NCI-H128 (cell line): ENCODE results near the gene SYTL3.
"Not testable (repeated sequence)": the region's sequence is repeated elsewhere in the genome, so short reads cannot be mapped to it uniquely, and the experiment has no call there.

Source experiments
- DNase-seq: peaks from one replicate; lab custom pipeline; 2025; ENCODE audit not compliant: unreplicated experiment; lab: John Stamatoyannopoulos, UW

The SYTL3 gene

DNA sequence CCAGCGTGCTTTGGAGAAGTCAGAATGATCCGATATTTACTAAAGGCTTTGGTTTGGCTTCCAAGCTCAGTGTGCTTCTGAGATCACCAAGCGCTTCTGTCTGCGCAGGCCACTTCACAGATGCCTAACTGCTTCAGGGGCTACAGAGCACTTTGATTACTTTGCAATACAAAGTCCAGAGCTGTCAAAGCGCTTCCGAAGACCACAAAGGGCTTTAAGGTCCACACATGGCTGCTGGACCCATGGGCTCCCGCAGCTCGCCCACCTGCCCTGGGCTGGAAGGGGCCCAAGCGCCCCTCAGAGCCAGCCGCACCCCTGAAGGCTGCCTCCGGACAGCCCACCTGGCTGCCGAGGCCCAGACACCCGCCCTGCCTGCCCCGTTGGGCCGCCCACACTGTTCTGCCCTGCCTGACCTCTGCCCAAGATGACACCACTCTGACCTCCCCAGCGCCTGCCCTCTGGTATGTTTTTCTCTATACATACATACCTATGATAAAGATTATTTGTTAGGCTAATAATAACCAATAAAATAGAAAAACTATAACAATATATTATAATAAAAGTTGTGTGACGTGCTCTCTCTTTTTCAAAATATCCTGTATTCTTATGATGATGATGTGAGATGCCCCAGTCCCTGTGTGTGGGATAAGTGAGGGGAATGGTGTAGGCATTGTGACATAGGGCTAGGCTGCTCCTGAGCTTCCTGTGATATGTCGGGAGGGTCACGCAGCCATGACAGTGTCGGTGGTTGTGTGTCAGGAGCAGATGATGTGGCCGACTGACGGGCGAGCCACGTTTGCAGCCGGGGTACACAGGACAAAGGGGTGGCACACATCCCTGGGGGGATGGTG lies 27.9 kb upstream of the SYTL3 start:
- no peak for DNase-seq

DNA sequence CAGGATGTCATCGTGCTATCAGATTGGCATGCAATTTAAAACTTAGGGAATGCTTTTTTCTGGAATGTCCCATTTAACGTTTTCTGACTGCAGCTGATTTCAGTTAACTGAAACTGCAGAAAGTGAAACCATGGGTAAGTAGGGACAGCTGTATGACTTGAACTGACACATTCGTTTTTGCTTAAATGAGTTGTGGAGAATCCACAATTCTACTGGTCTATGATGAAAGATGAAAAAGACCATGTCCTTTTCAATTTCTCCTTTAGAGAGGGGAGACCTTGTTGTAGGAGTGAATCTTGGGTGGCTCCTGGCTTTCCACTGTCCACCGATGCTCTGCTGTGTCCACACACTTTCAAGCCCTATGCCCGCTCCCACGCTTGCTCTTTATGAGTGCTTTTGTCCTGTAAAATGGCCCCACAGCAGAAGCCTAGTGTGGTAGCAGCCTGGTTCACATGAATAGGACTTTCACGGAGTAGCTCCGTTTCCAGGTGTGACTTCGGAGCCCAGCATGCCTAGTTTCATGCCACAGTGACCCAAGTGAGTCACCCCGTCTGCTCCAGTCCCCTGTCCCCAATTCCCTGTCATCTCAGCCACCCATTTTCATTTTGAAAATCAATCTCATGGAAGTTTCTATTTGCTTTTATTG lies 27.2 kb upstream of the SYTL3 start:
- DNase-seq = no peak

- no peak for DNase-seq
These were observed 24.9 kb upstream of the SYTL3 start for GRCh38 chr6:158624684-158625682.

DNA sequence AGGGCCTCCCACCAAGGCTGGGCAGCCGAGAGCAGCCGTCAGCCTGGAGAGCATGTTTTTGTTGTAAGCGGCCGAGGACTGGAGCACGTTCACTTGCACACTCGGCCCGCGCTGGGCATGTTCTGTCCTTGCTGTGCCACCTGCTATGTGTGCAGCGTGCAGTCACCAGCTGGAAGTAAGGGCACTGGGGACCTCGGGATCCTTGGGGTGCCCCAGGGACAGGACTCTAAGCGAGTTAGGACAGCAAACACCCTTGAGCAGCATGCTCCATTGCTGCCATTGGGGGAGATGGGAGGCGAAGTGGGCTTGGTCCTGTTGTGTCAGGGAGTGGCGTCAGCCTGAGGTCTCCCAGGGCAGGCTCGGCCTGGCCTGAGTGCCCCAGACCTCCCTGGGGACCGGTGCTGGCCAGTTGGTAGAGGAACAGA lies 24.0 kb upstream of the SYTL3 start:
- no peak for DNase-seq

GRCh38 chr6:158626360-158627167 lies 23.3 kb upstream of the SYTL3 start:
- DNase-seq = no peak

GRCh38 chr6:158627168-158627939 lies 22.5 kb upstream of the SYTL3 start:
- no peak for DNase-seq

DNA sequence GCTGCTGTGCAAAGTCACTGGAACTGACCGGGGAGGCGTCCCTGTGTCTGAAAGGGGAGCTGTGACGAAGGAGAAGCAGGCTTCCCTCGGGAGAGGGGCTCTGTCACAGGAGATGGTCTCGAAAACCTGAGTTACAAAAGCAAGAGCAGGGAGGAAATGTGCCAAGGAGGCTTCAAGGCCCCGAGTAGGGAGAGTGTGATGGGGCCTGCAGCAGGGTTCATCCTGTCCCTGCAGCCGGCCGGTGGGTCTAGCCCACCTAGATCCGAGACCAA lies 22.0 kb upstream of the SYTL3 start:
- DNase-seq = no peak

GRCh38 chr6:158628542-158628941 lies 21.3 kb upstream of the SYTL3 start:
- no peak for DNase-seq

- no peak for DNase-seq
These were observed 20.3 kb upstream of the SYTL3 start for GRCh38 chr6:158629367-158630221.

DNA sequence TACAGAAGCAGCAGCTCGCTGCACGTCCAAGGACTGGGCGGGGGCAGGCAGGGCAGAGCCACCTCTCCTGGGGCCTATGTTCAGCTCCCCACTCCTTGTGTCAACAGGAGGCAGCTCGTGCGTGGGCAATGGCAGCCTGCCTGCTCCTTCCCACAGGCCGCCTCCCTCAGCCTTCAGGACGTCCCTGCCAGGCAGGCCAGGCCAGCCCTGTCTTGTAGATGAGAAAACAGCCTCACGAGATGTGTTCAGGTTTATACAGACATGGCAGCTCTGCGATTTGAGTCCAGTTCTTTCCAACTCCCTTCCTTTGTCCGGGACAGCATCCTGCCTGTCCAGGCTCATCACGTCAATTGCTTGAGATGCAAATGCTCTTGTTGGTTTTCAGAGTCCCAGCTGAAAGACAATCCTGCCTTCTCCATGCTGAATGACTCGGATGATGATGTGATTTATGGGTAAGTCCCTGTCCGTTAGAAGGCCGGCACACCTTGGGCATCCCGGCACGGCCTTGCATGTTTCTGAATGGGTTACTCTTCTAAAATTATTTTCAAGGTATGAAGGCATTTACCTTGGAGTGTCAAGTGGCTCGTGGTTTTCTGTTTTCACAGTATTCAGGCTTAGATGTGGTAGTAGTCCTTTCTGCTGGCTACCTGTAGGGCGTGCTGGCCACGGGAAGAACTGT lies 18.8 kb upstream of the SYTL3 start:
- DNase-seq = no peak

- DNase-seq = no peak
These were observed 17.9 kb upstream of the SYTL3 start for GRCh38 chr6:158631678-158632537.

DNA sequence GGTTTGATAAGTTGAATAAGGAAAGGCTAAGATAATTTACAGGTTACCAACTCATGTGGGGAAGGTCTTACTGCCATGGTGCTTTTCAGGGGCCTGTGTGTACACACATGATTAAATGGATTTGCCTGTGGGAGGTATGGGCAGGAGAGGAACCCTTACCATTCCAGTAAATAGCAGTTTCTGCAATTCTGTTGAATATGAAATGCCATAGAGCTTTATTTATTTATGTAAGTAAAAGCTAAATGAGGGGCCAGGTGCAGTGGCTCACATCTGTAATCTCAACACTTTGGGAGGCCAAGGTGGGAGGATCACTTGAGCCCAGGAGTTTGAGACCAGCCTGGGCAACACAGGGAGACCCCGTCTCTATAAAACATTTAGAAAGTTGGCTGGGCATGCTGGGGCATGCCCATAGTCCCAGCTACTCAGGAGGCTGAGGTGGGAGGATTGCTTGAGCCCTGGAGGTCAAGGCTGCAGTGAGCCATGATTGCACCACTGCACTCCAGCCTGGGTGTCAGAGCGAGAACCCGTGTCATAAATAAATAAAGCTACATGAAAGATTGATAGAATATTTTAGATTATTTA lies 17.2 kb upstream of the SYTL3 start:
- not testable (repeated sequence) for DNase-seq

DNA sequence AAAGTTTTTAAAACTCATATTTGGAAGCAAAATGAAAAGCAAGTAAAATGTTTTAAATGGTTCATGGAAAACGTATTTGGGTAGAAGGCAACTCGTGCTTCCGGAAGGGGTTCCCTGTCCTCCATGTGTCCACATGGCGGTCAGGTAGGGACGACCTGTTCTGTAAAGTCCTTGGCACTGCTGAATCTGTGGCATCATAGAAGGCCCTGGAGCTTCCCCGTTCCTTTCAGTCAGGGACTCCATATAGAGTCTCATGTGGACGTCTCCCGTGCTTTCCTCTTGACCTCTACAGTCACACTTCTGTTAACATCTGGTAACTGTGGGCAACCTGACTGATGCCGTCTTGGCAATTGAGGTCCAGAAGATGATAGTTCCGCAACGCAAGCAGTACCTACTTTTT lies 16.7 kb upstream of the SYTL3 start:
- DNase-seq = no peak

DNA sequence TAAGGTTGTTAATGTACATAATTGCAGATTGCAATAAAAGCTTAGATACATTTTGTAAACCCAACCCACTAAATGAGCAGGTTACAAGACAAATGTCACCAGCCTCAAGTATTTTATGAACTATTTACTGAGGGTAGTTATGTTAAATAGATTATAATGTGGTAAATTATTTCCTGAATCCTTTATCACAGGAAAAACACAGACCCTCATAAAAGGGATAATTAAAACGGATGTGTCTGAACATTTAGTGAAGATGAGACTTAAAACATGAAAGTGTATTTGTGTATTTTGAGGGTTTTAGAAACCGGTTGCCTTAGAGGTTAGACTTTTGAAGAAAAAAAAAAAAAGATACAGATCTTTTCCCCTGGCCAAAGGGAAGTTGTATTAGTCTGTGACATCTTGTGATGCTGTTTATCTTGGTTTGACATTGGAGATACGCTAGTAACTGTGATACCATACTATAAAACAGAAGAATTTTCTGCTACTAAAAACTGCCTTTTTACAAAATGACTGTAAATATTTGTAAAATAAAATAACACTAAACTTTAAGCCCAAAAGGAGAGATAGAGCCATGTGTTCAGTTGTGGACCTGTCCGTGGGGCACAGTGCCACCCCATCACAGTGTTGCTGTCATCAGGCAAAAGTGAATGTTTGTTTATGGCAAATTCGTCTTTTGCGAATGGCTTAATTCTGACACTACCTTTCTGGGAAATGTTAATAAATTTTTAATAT lies 15.0 kb upstream of the SYTL3 start:
- DNase-seq = no peak

- DNase-seq = no peak
These were observed 14.3 kb upstream of the SYTL3 start for GRCh38 chr6:158635427-158636073.

DNA sequence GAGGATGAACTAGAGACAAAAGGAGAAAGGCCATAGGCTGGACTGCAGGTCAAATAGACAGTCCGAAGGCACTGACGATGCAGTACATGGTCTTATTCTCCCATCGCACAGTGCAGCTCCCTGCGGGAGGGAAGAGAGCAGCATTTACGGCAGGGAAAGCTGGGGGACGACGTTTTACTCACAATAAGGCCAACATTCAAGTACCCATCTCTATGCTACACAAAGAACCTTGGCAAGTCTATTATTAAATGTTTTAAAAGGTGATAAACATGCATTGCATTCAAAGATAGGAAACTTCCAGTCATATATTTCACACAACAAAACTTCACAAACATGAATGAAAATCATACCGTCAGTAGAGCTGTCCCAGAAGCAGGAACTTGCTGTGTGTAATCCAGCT lies 13.1 kb upstream of the SYTL3 start:
- no peak for DNase-seq
